Neural cell (in vitro differentiated cells): Measurements from ENCODE around the gene AGPAT2. TPM values are rescaled to one million over a fixed set of nuclear protein-coding genes. Genes with fewer than 3 reads are reported as not detected.

Source experiments
- H2AFZ ChIP-seq: fragments of 200-600, 300-800 bp; sonication (generic), shearing (Covaris generic); 2 replicates; pipeline ENCODE4 v1.6.0; 2014; ENCODE audit warnings: low read depth, mild to moderate bottlenecking, antibody characterized with exemption, low read length, moderate library complexity
- H3F3A ChIP-seq: fragments of 200-600 bp; shearing (Covaris generic); 2 replicates; pipeline ENCODE4 v1.6.1; 2016; ENCODE audit warnings: mild to moderate bottlenecking, moderate library complexity, mixed read lengths, antibody characterized with exemption, low read length; ENCODE audit not compliant: insufficient read depth, poor library complexity, severe bottlenecking
- H3K27ac ChIP-seq: fragments of 200-600, 300-800 bp; sonication (generic), shearing (Covaris generic); 2 replicates; pipeline ENCODE4 v1.5.1; 2014; ENCODE audit warnings: mild to moderate bottlenecking, low read length, moderate library complexity
- H3K27me3 ChIP-seq: fragments of 300-800, 200-600 bp; sonication (generic), shearing (Covaris generic); 2 replicates; pipeline ENCODE4 v1.6.0; 2014; ENCODE audit warnings: mild to moderate bottlenecking, low read depth, low read length, moderate library complexity; ENCODE audit not compliant: insufficient read depth
- H3K36me3 ChIP-seq: fragments of 300-800, 200-600 bp; sonication (generic), shearing (Covaris generic); 2 replicates; pipeline ENCODE4 v1.5.1; 2014; ENCODE audit warnings: mild to moderate bottlenecking, antibody characterized with exemption, low read length, moderate library complexity; ENCODE audit not compliant: insufficient read depth
- H3K4me2 ChIP-seq: fragments of 300-800, 200-600 bp; sonication (generic), shearing (Covaris generic); 2 replicates; pipeline ENCODE4 v1.6.0; 2014; ENCODE audit warnings: mild to moderate bottlenecking, low read length
- H3K4me3 ChIP-seq: fragments of 300-800, 200-600 bp; sonication (generic), shearing (Covaris generic); 2 replicates; pipeline ENCODE4 v1.5.1; 2014; ENCODE audit warnings: mild to moderate bottlenecking, low read length, moderate library complexity
- H3K79me2 ChIP-seq: fragments of 200-600 bp; shearing (Covaris generic); replicated peaks from 2 replicates; pipeline ENCODE4 v1.6.0; 2014; ENCODE audit warnings: mild to moderate bottlenecking, low read length, moderate library complexity; ENCODE audit not compliant: insufficient read depth
- H3K9ac ChIP-seq: fragments of 300-800, 200-600 bp; sonication (generic), shearing (Covaris generic); 2 replicates; pipeline ENCODE4 v1.6.1; 2016; ENCODE audit warnings: mild to moderate bottlenecking, low read length, mixed read lengths
- H3K9me2 ChIP-seq: fragments of 200-600 bp; shearing (Covaris generic); 2 replicates; pipeline ENCODE4 v1.6.1; 2016; ENCODE audit warnings: mild to moderate bottlenecking, low read length, mixed read lengths; ENCODE audit not compliant: insufficient read depth
- H3K9me3 ChIP-seq: fragments of 200-600, 300-800 bp; sonication (generic), shearing (Covaris generic); 2 replicates; pipeline ENCODE4 v1.6.1; 2016; ENCODE audit warnings: mild to moderate bottlenecking, mixed run types, low read length, moderate library complexity, mixed read lengths
- H4K20me1 ChIP-seq: fragments of 200-600 bp; shearing (Covaris generic); 2 replicates; pipeline ENCODE4 v1.6.1; 2016; ENCODE audit warnings: mild to moderate bottlenecking, mixed run types; ENCODE audit not compliant: insufficient read depth
- EP300 ChIP-seq: fragments of 450-650 bp; conservative IDR thresholded peaks from 2 replicates; pipeline ENCODE4 v1.6.1; 2014; ENCODE audit warnings: antibody characterized with exemption, mild to moderate bottlenecking, moderate library complexity; ENCODE audit not compliant: poor library complexity, severe bottlenecking
- EZH2 ChIP-seq: fragments of 200-600, 300-800 bp; shearing (Covaris generic), sonication (generic); IDR thresholded peaks from 2 replicates; pipeline ENCODE4 v1.6.1; 2014; ENCODE audit warnings: antibody characterized with exemption, low read length, borderline replicate concordance, mild to moderate bottlenecking; ENCODE audit not compliant: insufficient read depth, poor library complexity, severe bottlenecking
- MXI1 ChIP-seq: fragments of 450-650 bp; conservative IDR thresholded peaks from 2 replicates; pipeline ENCODE4 v1.6.1; 2014; ENCODE audit warnings: antibody characterized with exemption, mild to moderate bottlenecking; ENCODE audit not compliant: poor library complexity, severe bottlenecking
- POLR2AphosphoS5 ChIP-seq: IDR thresholded peaks from 2 replicates; pipeline ENCODE4 v1.6.1; 2012
- RAD21 ChIP-seq: fragments of 450-650 bp; conservative IDR thresholded peaks from 2 replicates; pipeline ENCODE4 v1.6.1; 2014; ENCODE audit warnings: antibody characterized with exemption, mild to moderate bottlenecking, moderate library complexity
- SMC3 ChIP-seq: fragments of 450-650 bp; conservative IDR thresholded peaks from 2 replicates; pipeline ENCODE4 v1.6.1; 2014; ENCODE audit warnings: antibody characterized with exemption, mild to moderate bottlenecking, moderate library complexity; ENCODE audit not compliant: poor library complexity
- TAF1 ChIP-seq: IDR thresholded peaks from 2 replicates; pipeline ENCODE4 v1.6.1; 2012; ENCODE audit warnings: low read depth
- polyA plus RNA-seq: library from polyadenylated mRNA; depleted of rRNA; stranded (reverse); fragments of >200 nt; gene quantifications from 2 replicates; pipeline ENCODE4 v1.2.3, GENCODE V29; 2014
- TF ChIP-seq, protein P1 (sequence below): IDR thresholded peaks from 2 replicates; pipeline ENCODE4 v1.6.1; 2012; ENCODE audit warnings: borderline replicate concordance
- TF ChIP-seq, protein P2 (sequence below): fragments of 450-650 bp; IDR thresholded peaks from 2 replicates; pipeline ENCODE4 v1.5.1; 2014; ENCODE audit warnings: antibody characterized with exemption, mild to moderate bottlenecking, moderate library complexity; ENCODE audit not compliant: poor library complexity, severe bottlenecking

AGPAT2 gene
- polyA plus RNA-seq, 1 donor from 2014 or later: 1.3 TPM

DNA sequence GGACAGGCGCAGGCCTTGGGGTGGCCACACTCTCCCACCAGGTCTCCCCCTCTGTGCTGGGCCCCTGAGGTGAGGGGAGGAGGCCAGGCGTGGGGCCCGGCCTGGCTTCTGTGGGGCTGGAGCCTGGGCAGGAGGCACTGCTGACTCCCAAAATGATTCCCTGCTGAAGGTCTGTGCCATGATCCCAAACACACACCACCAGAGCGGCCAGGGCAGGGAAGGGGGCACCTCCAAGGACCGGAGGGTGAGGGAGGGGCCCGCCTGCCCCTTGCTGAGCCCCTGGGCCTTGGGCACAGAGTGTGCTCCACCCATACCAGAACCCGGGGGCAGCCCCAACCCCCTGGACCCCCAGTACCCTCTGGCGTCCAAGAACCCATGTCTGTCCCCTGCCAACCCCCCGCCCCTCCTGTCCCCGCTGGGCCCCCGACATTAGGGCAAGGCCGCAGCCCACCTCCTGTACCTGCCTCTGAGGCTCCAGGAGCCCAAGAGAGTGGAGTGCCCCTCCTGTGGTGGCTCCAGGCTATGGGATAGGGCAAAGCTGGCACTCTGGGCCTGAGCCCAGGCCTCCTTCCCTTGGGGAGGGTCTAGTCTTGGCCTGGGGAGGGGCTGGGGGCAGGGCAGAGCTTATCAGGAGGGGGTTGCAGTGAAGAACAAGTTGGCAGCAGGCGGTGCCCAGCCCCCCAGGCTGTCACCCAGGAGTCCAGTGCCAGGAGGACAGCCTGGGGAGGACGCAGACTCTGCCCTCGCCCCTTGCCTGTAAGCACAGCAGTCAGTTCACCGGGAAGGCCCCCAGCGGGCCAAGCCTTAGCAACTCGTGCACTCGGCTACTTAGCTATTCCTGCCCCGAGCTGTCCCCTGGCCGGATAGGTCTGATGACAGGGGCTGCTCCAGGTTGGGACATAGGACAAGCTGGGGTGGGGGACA is 27.1 kb downstream of the AGPAT2 start:
- no peak overlapping the region for H3K9ac ChIP-seq
- H3K4me2 ChIP-seq: no peak overlapping the region
- no peaks in the 10 kb centered on the region for H3K9me2 ChIP-seq
- TF ChIP-seq POLR2AphosphoS5: no peak
- no peak for TF ChIP-seq SMC3
- no peak for TF ChIP-seq EZH2
- no peak for TF ChIP-seq MXI1
- no peak for TF ChIP-seq RAD21
- TF ChIP-seq EP300: no peak
- TF ChIP-seq TAF1: no peak
- TF ChIP-seq, protein P1, sequence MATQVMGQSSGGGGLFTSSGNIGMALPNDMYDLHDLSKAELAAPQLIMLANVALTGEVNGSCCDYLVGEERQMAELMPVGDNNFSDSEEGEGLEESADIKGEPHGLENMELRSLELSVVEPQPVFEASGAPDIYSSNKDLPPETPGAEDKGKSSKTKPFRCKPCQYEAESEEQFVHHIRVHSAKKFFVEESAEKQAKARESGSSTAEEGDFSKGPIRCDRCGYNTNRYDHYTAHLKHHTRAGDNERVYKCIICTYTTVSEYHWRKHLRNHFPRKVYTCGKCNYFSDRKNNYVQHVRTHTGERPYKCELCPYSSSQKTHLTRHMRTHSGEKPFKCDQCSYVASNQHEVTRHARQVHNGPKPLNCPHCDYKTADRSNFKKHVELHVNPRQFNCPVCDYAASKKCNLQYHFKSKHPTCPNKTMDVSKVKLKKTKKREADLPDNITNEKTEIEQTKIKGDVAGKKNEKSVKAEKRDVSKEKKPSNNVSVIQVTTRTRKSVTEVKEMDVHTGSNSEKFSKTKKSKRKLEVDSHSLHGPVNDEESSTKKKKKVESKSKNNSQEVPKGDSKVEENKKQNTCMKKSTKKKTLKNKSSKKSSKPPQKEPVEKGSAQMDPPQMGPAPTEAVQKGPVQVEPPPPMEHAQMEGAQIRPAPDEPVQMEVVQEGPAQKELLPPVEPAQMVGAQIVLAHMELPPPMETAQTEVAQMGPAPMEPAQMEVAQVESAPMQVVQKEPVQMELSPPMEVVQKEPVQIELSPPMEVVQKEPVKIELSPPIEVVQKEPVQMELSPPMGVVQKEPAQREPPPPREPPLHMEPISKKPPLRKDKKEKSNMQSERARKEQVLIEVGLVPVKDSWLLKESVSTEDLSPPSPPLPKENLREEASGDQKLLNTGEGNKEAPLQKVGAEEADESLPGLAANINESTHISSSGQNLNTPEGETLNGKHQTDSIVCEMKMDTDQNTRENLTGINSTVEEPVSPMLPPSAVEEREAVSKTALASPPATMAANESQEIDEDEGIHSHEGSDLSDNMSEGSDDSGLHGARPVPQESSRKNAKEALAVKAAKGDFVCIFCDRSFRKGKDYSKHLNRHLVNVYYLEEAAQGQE: no peak
- TF ChIP-seq, protein P2, sequence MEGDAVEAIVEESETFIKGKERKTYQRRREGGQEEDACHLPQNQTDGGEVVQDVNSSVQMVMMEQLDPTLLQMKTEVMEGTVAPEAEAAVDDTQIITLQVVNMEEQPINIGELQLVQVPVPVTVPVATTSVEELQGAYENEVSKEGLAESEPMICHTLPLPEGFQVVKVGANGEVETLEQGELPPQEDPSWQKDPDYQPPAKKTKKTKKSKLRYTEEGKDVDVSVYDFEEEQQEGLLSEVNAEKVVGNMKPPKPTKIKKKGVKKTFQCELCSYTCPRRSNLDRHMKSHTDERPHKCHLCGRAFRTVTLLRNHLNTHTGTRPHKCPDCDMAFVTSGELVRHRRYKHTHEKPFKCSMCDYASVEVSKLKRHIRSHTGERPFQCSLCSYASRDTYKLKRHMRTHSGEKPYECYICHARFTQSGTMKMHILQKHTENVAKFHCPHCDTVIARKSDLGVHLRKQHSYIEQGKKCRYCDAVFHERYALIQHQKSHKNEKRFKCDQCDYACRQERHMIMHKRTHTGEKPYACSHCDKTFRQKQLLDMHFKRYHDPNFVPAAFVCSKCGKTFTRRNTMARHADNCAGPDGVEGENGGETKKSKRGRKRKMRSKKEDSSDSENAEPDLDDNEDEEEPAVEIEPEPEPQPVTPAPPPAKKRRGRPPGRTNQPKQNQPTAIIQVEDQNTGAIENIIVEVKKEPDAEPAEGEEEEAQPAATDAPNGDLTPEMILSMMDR: no peak
- H3K27me3 ChIP-seq: no peaks in the 10 kb centered on the region
- no peaks in the 10 kb centered on the region for H3K9me3 ChIP-seq
- H2AFZ ChIP-seq: no peak overlapping the region
- no peaks in the 10 kb centered on the region for H3K36me3 ChIP-seq
- H3K27ac ChIP-seq: no peak overlapping the region
- no peaks in the 10 kb centered on the region for H4K20me1 ChIP-seq
- no peak overlapping the region for H3K4me3 ChIP-seq
- no peaks in the 10 kb centered on the region for H3K79me2 ChIP-seq
- H3F3A ChIP-seq: no peaks in the 10 kb centered on the region

DNA sequence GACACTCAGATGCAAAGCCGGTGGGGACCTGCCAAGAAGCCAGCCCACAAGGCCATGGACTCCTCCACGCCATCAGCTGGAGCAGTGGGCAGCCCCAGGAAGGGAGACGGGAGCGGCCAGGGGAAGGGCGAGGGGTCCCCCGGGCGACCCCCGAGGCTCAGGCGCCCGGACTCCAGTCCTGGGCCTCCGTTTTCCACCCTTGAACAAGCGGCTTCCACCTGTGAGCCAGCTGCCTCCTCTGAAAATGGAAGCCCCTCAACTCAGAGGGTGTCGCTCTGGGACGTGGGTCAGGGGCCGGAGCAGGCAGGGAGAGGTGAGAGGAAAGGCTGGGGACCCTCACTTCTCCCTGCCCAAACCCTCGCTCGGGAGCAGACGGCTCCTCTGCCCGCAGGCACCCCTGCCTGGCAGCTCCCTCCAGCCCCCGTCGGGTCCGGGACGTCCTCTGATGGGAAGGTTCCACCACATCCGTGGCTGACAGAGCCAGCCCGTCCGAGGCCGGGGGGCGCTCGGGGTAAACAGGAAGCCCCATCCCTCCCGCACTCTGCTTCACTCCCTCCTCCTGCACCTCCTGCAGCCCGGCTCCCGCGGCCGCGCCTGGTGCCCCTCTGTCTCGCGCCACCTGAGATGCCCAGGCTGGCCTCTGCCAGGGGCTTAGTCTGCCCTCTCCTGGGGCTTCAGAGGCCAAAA is 28.3 kb downstream of the AGPAT2 start:
- Histone ChIP-seq H3K27me3 (no peaks in the 10 kb centered on the region), H3K79me2 (no peaks in the 10 kb centered on the region), H3K9me3 (no peaks in the 10 kb centered on the region), H3K4me2 (no peak overlapping the region), H2AFZ (no peak overlapping the region), H4K20me1 (no peaks in the 10 kb centered on the region), H3F3A (no peaks in the 10 kb centered on the region), H3K4me3 (no peak overlapping the region), H3K9me2 (no peaks in the 10 kb centered on the region), H3K9ac (no peak overlapping the region), H3K36me3 (no peaks in the 10 kb centered on the region), H3K27ac (no peak overlapping the region)
- TF ChIP-seq EZH2 (no peak), TAF1 (no peak), EP300 (no peak), SMC3 (no peak), MXI1 (no peak), POLR2AphosphoS5 (no peak), RAD21 (no peak)
- TF ChIP-seq, protein P2: no peak
- TF ChIP-seq, protein P1: no peak
